Measurements from ENCODE around the gene ANXA6. TPM values are rescaled to one million over a fixed set of nuclear protein-coding genes. Genes with fewer than 3 reads are reported as not detected.

The ANXA6 gene
- total and polyA plus RNA-seq, 9 of the 15 experiments (the other 6 are each of a cell fraction or from before 2014, with no cell fraction given): 0.70 to 13.2 (median 8.3) TPM

GRCh38 chr5:151141535-151141934, 16.0 kb downstream of the ANXA6 start:
- TF ChIP-seq RHOXF2B (CRISPR knock-in tag; conservative IDR thresholded peaks at IDR 0.05) (no peak), MCM7 (IDR thresholded peaks at IDR 0.05) (no peak), ZBTB33 (CRISPR knock-in tag; IDR thresholded peaks at IDR 0.05) (no peak), ZNF232 (CRISPR knock-in tag; IDR thresholded peaks at IDR 0.05) (no peak), HEY1 (CRISPR knock-in tag; IDR thresholded peaks at IDR 0.05; ENCODE audit: borderline replicate concordance) (no peak), POLR2AphosphoS2 (IDR thresholded peaks at IDR 0.05; ENCODE audit: low read length) (no peak), POLR2AphosphoS5 (IDR thresholded peaks at IDR 0.05; ENCODE audit: control insufficient read depth, insufficient read depth, low read depth, low read length) (no peak), NCOA2 (IDR thresholded peaks at IDR 0.05; ENCODE audit: partially characterized antibody in 2 of 2) (no peak), NR2F6 (CRISPR knock-in tag; IDR thresholded peaks at IDR 0.05) (no peak), ETV6 (IDR thresholded peaks at IDR 0.05; ENCODE audit: borderline replicate concordance in 1 of 2, low read depth in 2 of 2, low read length in 1 of 2) (no peak), ETV6 (CRISPR knock-in tag; IDR thresholded peaks at IDR 0.05; ENCODE audit: borderline replicate concordance) (no peak), MTA1 (IDR thresholded peaks at IDR 0.05; ENCODE audit: borderline replicate concordance) (no peak), ZNF57 (CRISPR knock-in tag; IDR thresholded peaks at IDR 0.05) (no peak), SMAD3 (CRISPR knock-in tag; conservative IDR thresholded peaks at IDR 0.05) (no peak), NFXL1 (CRISPR knock-in tag; IDR thresholded peaks at IDR 0.05) (no peak)
- Histone ChIP-seq H4K20me1 (replicated peaks; ENCODE audit: control insufficient read depth, insufficient read depth, low read length) (no peaks in the 10 kb centered on the region; the same call in 1 of the 2 replicates), H3K36me3 (ENCODE audit: control insufficient read depth, insufficient read depth, low read length) (no peaks in the 10 kb centered on the region), H3K4me2 (ENCODE audit: insufficient read depth, low read length) (no peak overlapping the region), H3K9me3 (replicated peaks; ENCODE audit: control insufficient read depth, insufficient read depth, low read depth, low read length) (no peaks in the 10 kb centered on the region), H3K9ac (ENCODE audit: insufficient read depth in 1 of 2, low read depth in 2 of 2, low read length in 2 of 2) (no peak overlapping the region), H3K79me2 (ENCODE audit: control insufficient read depth, insufficient read depth, low read length) (no peaks in the 10 kb centered on the region), H3K27me3 (ENCODE audit: control insufficient read depth in 2 of 2, insufficient read depth in 2 of 2, low read length in 2 of 2) (peaks cover 21 to 63% of the 10 kb centered on the region in 2 experiments; a peak in 3 of 5 replicates), H2AFZ (ENCODE audit: low read depth, low read length) (no peak overlapping the region), H3K4me1 (replicated peaks in 1 of 2; ENCODE audit: control insufficient read depth in 2 of 2, insufficient read depth in 2 of 2, low read length in 2 of 2) (no peaks in the 10 kb centered on the region), H3K4me3 (no peak overlapping the region), H3K9me1 (ENCODE audit: control insufficient read depth, insufficient read depth, low read length) (no peaks in the 10 kb centered on the region), H3K27ac (ENCODE audit: extremely low read depth, low read depth, low read length) (no peak overlapping the region)
- intact Hi-C loops (cut with micrococcal nuclease): no loop called here
- WGBS (ENCODE audit: insufficient coverage, low coverage, missing lambda C conversion rate): 8% methylated on average over 13 of the region's 15 CpGs
- in situ Hi-C loops (cut with MboI): no loop called here
- POLR2A ChIA-PET: interaction anchor here (1.1 kb wide), 2 partner anchors 26 to 72 kb away, joined by 3 read pairs; no protein-coding TSS in a partner anchor
- DNase-seq (ENCODE audit: extremely low read depth in 1 of 4, low spot score in 3 of 4): no peak
- BruUV-seq (replicated peaks): no TSS peak
- ATAC-seq: peak; percentile 45; the same call in 2 of the 3 replicates
- CTCF ChIA-PET (ENCODE audit: low intra/inter-chr PET ratio): no interaction called here
- no peak for FAIRE-seq
